ENCODE measurements around the gene USP47. TPM values are rescaled to one million over a fixed set of nuclear protein-coding genes. Genes with fewer than 3 reads are reported as not detected.

USP47 gene
- total RNA-seq, 1 donor from 2014 or later, result 45.1 TPM

GRCh38 chr11:11961399-11962028 is 119.7 kb downstream of the USP47 start:
- H3K27me3 Mint-ChIP-seq (ENCODE audit: unreplicated experiment), result peaks cover 12% of the 10 kb centered on the region
- peaks cover 14% of the 10 kb centered on the region for H3K36me3 Mint-ChIP-seq (ENCODE audit: low read depth, unreplicated experiment)
- no peaks in the 10 kb centered on the region for H3K9me3 Mint-ChIP-seq (ENCODE audit: unreplicated experiment)
- DNase-seq (ENCODE audit: low spot score), result no peak
- H3K27ac Mint-ChIP-seq (ENCODE audit: unreplicated experiment), result no peak overlapping the region
- peaks cover 18% of the 10 kb centered on the region for H3K4me1 Mint-ChIP-seq (ENCODE audit: unreplicated experiment)
- H3K4me3 Mint-ChIP-seq (ENCODE audit: unreplicated experiment), result no peak overlapping the region
- TF ChIP-seq, protein P1, sequence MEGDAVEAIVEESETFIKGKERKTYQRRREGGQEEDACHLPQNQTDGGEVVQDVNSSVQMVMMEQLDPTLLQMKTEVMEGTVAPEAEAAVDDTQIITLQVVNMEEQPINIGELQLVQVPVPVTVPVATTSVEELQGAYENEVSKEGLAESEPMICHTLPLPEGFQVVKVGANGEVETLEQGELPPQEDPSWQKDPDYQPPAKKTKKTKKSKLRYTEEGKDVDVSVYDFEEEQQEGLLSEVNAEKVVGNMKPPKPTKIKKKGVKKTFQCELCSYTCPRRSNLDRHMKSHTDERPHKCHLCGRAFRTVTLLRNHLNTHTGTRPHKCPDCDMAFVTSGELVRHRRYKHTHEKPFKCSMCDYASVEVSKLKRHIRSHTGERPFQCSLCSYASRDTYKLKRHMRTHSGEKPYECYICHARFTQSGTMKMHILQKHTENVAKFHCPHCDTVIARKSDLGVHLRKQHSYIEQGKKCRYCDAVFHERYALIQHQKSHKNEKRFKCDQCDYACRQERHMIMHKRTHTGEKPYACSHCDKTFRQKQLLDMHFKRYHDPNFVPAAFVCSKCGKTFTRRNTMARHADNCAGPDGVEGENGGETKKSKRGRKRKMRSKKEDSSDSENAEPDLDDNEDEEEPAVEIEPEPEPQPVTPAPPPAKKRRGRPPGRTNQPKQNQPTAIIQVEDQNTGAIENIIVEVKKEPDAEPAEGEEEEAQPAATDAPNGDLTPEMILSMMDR (IDR thresholded peaks at IDR 0.05; ENCODE audit: unreplicated experiment), result no peak

DNA sequence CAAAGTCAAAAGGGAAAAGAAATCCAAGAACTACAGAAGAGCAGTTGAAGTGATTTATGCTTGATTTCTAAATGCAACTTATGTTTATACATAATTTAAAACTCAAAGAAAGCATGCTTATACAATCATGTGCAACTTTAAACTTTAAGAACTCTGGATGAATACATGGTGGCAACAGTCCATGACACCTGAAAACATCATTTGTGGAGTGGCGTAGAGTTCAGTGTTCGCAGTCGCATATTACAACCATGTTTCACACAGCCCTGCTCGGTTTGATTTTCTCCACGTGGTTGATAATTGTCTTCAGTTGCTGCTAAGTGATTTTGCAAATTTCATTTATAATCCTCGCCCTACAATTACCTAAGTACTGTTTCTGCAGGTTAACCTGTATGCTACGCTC is 121.3 kb downstream of the USP47 start:
- Mint-ChIP-seq H3K9me3 (ENCODE audit: unreplicated experiment) (no peaks in the 10 kb centered on the region), H3K27me3 (ENCODE audit: unreplicated experiment) (peaks cover 12% of the 10 kb centered on the region), H3K27ac (ENCODE audit: unreplicated experiment) (no peak overlapping the region), H3K36me3 (ENCODE audit: low read depth, unreplicated experiment) (peaks cover 11% of the 10 kb centered on the region), H3K4me1 (ENCODE audit: unreplicated experiment) (peaks cover 18% of the 10 kb centered on the region), H3K4me3 (ENCODE audit: unreplicated experiment) (no peak overlapping the region)
- TF ChIP-seq, protein P1 (IDR thresholded peaks at IDR 0.05; ENCODE audit: unreplicated experiment), result no peak
- DNase-seq (ENCODE audit: low spot score), result no peak

- Mint-ChIP-seq H3K9me3 (ENCODE audit: unreplicated experiment) (no peaks in the 10 kb centered on the region), H3K27me3 (ENCODE audit: unreplicated experiment) (peaks cover 12% of the 10 kb centered on the region), H3K4me3 (ENCODE audit: unreplicated experiment) (no peak overlapping the region), H3K27ac (ENCODE audit: unreplicated experiment) (no peak overlapping the region), H3K36me3 (ENCODE audit: low read depth, unreplicated experiment) (peaks cover 11% of the 10 kb centered on the region), H3K4me1 (ENCODE audit: unreplicated experiment) (peaks cover 18% of the 10 kb centered on the region)
- TF ChIP-seq, protein P1 (IDR thresholded peaks at IDR 0.05; ENCODE audit: unreplicated experiment), result no peak
- DNase-seq (ENCODE audit: low spot score), result no peak
These were observed 122.3 kb downstream of the USP47 start for GRCh38 chr11:11963842-11964773.

DNA sequence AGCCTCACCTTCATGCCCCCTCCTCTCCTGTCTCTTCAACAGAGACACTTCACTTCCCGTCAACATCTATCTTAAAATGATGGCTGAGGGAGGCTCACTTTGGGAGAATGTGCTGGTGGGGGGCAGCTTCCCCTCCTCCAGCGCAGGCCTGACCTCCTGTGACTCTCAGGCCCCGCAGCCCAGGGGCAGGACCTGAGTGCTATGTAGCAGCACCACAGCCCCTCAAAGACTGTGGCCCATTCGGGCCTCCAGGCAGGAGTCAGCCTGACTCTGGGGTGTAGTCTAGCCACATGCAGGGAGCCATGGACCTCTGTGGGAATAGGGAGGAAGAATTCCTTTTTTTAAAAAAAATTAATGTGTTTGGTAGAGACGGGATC is 123.0 kb downstream of the USP47 start:
- Mint-ChIP-seq H3K4me3 (ENCODE audit: unreplicated experiment) (no peak overlapping the region), H3K27ac (ENCODE audit: unreplicated experiment) (no peak overlapping the region), H3K36me3 (ENCODE audit: low read depth, unreplicated experiment) (peaks cover 11% of the 10 kb centered on the region), H3K9me3 (ENCODE audit: unreplicated experiment) (no peaks in the 10 kb centered on the region), H3K27me3 (ENCODE audit: unreplicated experiment) (peaks cover 12% of the 10 kb centered on the region), H3K4me1 (ENCODE audit: unreplicated experiment) (peaks cover 18% of the 10 kb centered on the region)
- DNase-seq (ENCODE audit: low spot score), result no peak
- TF ChIP-seq, protein P1 (IDR thresholded peaks at IDR 0.05; ENCODE audit: unreplicated experiment), result no peak

DNA sequence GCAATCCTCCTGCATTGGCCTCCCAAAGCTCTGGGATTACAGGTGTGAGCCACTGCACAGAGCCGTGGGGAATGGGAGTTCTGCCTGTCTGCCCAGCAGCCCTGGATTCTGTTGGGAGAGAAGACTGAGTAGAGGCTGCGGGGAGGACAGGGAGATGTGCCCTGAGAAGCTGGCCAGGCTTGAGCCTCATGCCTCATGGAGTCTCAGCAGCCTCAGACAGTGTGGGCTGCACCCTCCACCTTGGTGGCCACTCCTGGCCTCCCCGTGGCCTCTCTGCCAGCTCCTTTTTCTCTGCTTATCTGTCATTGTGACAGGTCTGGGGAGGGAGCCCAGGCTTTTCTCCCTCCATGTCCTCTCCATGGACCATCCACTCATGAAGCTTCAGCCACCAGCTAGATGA is 123.4 kb downstream of the USP47 start:
- Mint-ChIP-seq H3K9me3 (ENCODE audit: unreplicated experiment) (no peaks in the 10 kb centered on the region), H3K36me3 (ENCODE audit: low read depth, unreplicated experiment) (peaks cover 11% of the 10 kb centered on the region)
- TF ChIP-seq, protein P1 (IDR thresholded peaks at IDR 0.05; ENCODE audit: unreplicated experiment), result no peak

More for the DNA sequence above, 123.4 kb downstream of the USP47 start:
- Mint-ChIP-seq H3K27me3 (ENCODE audit: unreplicated experiment) (peaks cover 12% of the 10 kb centered on the region), H3K27ac (ENCODE audit: unreplicated experiment) (no peak overlapping the region), H3K4me3 (ENCODE audit: unreplicated experiment) (no peak overlapping the region), H3K4me1 (ENCODE audit: unreplicated experiment) (peaks cover 15% of the 10 kb centered on the region)
- DNase-seq (ENCODE audit: low spot score), result no peak
